H1 (cell line): ENCODE data around the gene RBFOX1. TPM values are rescaled to one million over a fixed set of nuclear protein-coding genes. Genes with fewer than 3 reads are reported as not detected.

Experiments used
- CTCF ChIA-PET: fragments of 300-600 bp; sonication (Branson Sonifier 250); formaldehyde crosslinking; loops from one replicate; lab custom pipeline; 2021; ENCODE audit not compliant: partially characterized antibody; lab: Charles Lee
- POLR2A ChIA-PET: fragments of 300-600 bp; sonication (Branson Sonifier 250); formaldehyde crosslinking; loops from one replicate; lab custom pipeline; 2021; ENCODE audit warnings: inconsistent platforms; ENCODE audit not compliant: partially characterized antibody; lab: Charles Lee
- DNase-seq, 2 experiments: peaks; one replicate each; pipeline versions ENCODE4 v3.0.0 to v3.0.0-alpha.2; 2010 to 2022; ENCODE audit warnings: low spot score in 2 of 2, low read depth in 1 of 2, mixed read lengths in 1 of 2
- FAIRE-seq: peaks from 2 replicates; lab custom pipeline; 2011; peaks lifted over from hg19 to GRCh38; lab: Jason Lieb, UNC
- H2AFZ ChIP-seq: 2 replicates; pipeline ENCODE4 v1.8.1; 2012; ENCODE audit warnings: low read length, inconsistent platforms
- H2AK5ac ChIP-seq: 2 replicates; pipeline ENCODE4 v1.6.1; 2013; ENCODE audit warnings: low read depth, low read length
- H2BK120ac ChIP-seq: replicated peaks from 2 replicates; pipeline ENCODE3; 2013; ENCODE audit warnings: low read depth, low read length, inconsistent platforms
- H2BK12ac ChIP-seq: 2 replicates; pipeline ENCODE4 v1.6.1; 2013; ENCODE audit warnings: low read depth, low read length
- H2BK15ac ChIP-seq: 2 replicates; pipeline ENCODE4 v1.6.1; 2013; ENCODE audit warnings: low read length
- H2BK20ac ChIP-seq: 2 replicates; pipeline ENCODE4 v1.6.1; 2013; ENCODE audit warnings: low read length
- H2BK5ac ChIP-seq: 2 replicates; pipeline ENCODE4 v1.6.1; 2013; ENCODE audit warnings: low read depth, low read length
- H3K14ac ChIP-seq: 2 replicates; pipeline ENCODE4 v1.6.1; 2013; ENCODE audit warnings: inconsistent platforms; ENCODE audit not compliant: insufficient read length
- H3K18ac ChIP-seq: 2 replicates; pipeline ENCODE4 v1.6.1; 2013; ENCODE audit warnings: low read length; ENCODE audit errors: extremely low read depth
- H3K23ac ChIP-seq: 2 replicates; pipeline ENCODE4 v1.6.1; 2013; ENCODE audit warnings: inconsistent platforms; ENCODE audit not compliant: insufficient read length
- H3K23me2 ChIP-seq: 2 replicates; pipeline ENCODE4 v1.6.1; 2013; ENCODE audit warnings: low read depth, low read length
- H3K27ac ChIP-seq: 2 replicates; pipeline ENCODE4 v1.6.1; 2011; ENCODE audit warnings: low read depth, low read length, inconsistent platforms
- H3K27me3 ChIP-seq, 4 experiments: replicated peaks in 1 of 4; 1 replicate in 1 of 4; 2 replicates in 3 of 4; pipeline versions ENCODE4 v1.6.1 to v1.8.1; 2011 to 2013; ENCODE audit warnings: low read length in 3 of 4, mild to moderate bottlenecking in 3 of 4, inconsistent platforms in 2 of 4, mixed read lengths in 2 of 4, moderate library complexity in 1 of 4; ENCODE audit not compliant: control insufficient read depth in 3 of 4, insufficient read depth in 3 of 4; ENCODE audit errors: extremely low read depth in 1 of 4
- H3K36me3 ChIP-seq, 4 experiments: 2 replicates each; pipeline versions ENCODE4 v1.6.1 to v1.8.1; 2011 to 2013; ENCODE audit warnings: mild to moderate bottlenecking in 4 of 4, low read length in 3 of 4, moderate library complexity in 2 of 4, control low read depth in 1 of 4, inconsistent platforms in 1 of 4; ENCODE audit not compliant: insufficient read depth in 4 of 4, control insufficient read depth in 2 of 4
- H3K4ac ChIP-seq: replicated peaks from 2 replicates; pipeline ENCODE3; 2013; ENCODE audit warnings: low read length, low read depth, mixed read lengths, inconsistent platforms; ENCODE audit not compliant: insufficient read length
- H3K4me1 ChIP-seq, 4 experiments: replicated peaks in 1 of 4; 1 replicate in 1 of 4; 2 replicates in 3 of 4; pipeline versions ENCODE4 v1.6.1 to v1.8.1; 2011 to 2013; ENCODE audit warnings: low read length in 3 of 4, inconsistent platforms in 2 of 4, mixed read lengths in 1 of 4; ENCODE audit not compliant: insufficient read depth in 4 of 4, control insufficient read depth in 3 of 4
- H3K4me2 ChIP-seq, 2 experiments: 2 replicates each; pipeline versions ENCODE4 v1.6.1 to v1.8.1; 2011 to 2013; ENCODE audit warnings: low read depth in 2 of 2, low read length in 2 of 2, control low read depth in 1 of 2, inconsistent platforms in 1 of 2, mild to moderate bottlenecking in 1 of 2; ENCODE audit not compliant: insufficient read depth in 1 of 2
- H3K4me3 ChIP-seq, 4 experiments: fragments of 200-600, 300-600 bp in 1 of 4; sonication (generic), shearing (Covaris generic), sonication (Bioruptor Twin) in 1 of 4; 2 replicates each; pipeline versions ENCODE4 v1.5.1 to v1.8.1; 2011 to 2016; ENCODE audit warnings: low read length in 4 of 4, low read depth in 3 of 4, control low read depth in 2 of 4, inconsistent platforms in 2 of 4, mild to moderate bottlenecking in 2 of 4, mixed read lengths in 1 of 4, moderate library complexity in 1 of 4; ENCODE audit not compliant: insufficient read depth in 2 of 4; ENCODE audit errors: extremely low read depth in 1 of 4
- H3K56ac ChIP-seq: replicated peaks from 2 replicates; pipeline ENCODE3; 2013; ENCODE audit warnings: low read depth, mild to moderate bottlenecking, mixed read lengths, low read length, inconsistent platforms; ENCODE audit not compliant: insufficient read length
- H3K79me1 ChIP-seq: 2 replicates; pipeline ENCODE4 v1.6.1; 2013; ENCODE audit warnings: low read depth, low read length, control low read depth
- H3K79me2 ChIP-seq, 2 experiments: 2 replicates each; pipeline versions ENCODE4 v1.6.1 to v1.8.1; 2012 to 2013; ENCODE audit warnings: low read length in 2 of 2, mild to moderate bottlenecking in 2 of 2, inconsistent platforms in 1 of 2; ENCODE audit not compliant: insufficient read depth in 2 of 2, control insufficient read depth in 1 of 2
- H3K9ac ChIP-seq, 4 experiments: replicated peaks in 1 of 4; 1 replicate in 1 of 4; 2 replicates in 3 of 4; pipeline versions ENCODE4 v1.6.1 to v1.8.1; 2011 to 2013; ENCODE audit warnings: low read depth in 3 of 4, low read length in 3 of 4, control low read depth in 2 of 4, mild to moderate bottlenecking in 2 of 4, moderate library complexity in 2 of 4, inconsistent platforms in 1 of 4; ENCODE audit errors: extremely low read depth in 1 of 4
- H3K9me3 ChIP-seq, 2 experiments: 2 replicates each; pipeline versions ENCODE4 v1.6.1 to v1.8.1; 2012 to 2013; ENCODE audit warnings: mild to moderate bottlenecking in 2 of 2, moderate library complexity in 2 of 2, control low read depth in 1 of 2, inconsistent platforms in 1 of 2, low read depth in 1 of 2, low read length in 1 of 2, mixed read lengths in 1 of 2; ENCODE audit not compliant: insufficient read depth in 2 of 2
- H4K20me1 ChIP-seq, 2 experiments: replicated peaks in 1 of 2; 2 replicates each; pipeline versions ENCODE3 to v1.8.1; 2011 to 2013; ENCODE audit warnings: inconsistent platforms in 2 of 2, low read length in 2 of 2, mild to moderate bottlenecking in 1 of 2; ENCODE audit not compliant: insufficient read depth in 2 of 2, control insufficient read depth in 1 of 2
- H4K5ac ChIP-seq: 2 replicates; pipeline ENCODE4 v1.6.1; 2013; ENCODE audit warnings: low read length, low read depth, mixed read lengths, inconsistent platforms; ENCODE audit not compliant: insufficient read length
- H4K8ac ChIP-seq: 2 replicates; pipeline ENCODE4 v1.8.0; 2013; ENCODE audit warnings: mild to moderate bottlenecking, moderate library complexity, low read length, inconsistent platforms; ENCODE audit not compliant: insufficient read depth; ENCODE audit errors: extremely low read depth
- H4K91ac ChIP-seq: replicated peaks from 2 replicates; pipeline ENCODE3; 2013; ENCODE audit warnings: low read length, mixed read lengths, inconsistent platforms; ENCODE audit not compliant: insufficient read length
- BRCA1 ChIP-seq: IDR thresholded peaks from 2 replicates; pipeline ENCODE4 v1.6.1; 2012; ENCODE audit warnings: low read depth, low read length, improper control_type of control experiment
- CBX8 ChIP-seq: fragments of 300-800, 300-1000 bp; sonication (generic); IDR thresholded peaks from 2 replicates; pipeline ENCODE4 v1.7.1; 2016; ENCODE audit warnings: low read depth, low read length, borderline replicate concordance
- CEBPB ChIP-seq: IDR thresholded peaks from 2 replicates; pipeline ENCODE4 v1.6.1; 2012; ENCODE audit warnings: low read depth, low read length
- EP300 ChIP-seq, 2 experiments: IDR thresholded peaks; 1 replicate in 1 of 2; 2 replicates in 1 of 2; pipeline ENCODE4 v1.6.1; 2011 to 2012; ENCODE audit warnings: low read depth in 2 of 2, low read length in 2 of 2, mild to moderate bottlenecking in 2 of 2, borderline replicate concordance in 1 of 2, inconsistent platforms in 1 of 2, moderate library complexity in 1 of 2
- GABPA ChIP-seq: IDR thresholded peaks from 2 replicates; pipeline ENCODE4 v1.6.1; 2011; ENCODE audit warnings: mild to moderate bottlenecking, low read length, moderate library complexity, borderline replicate concordance; ENCODE audit not compliant: insufficient read depth
- MAFK ChIP-seq: IDR thresholded peaks from 2 replicates; pipeline ENCODE4 v1.6.1; 2012; ENCODE audit warnings: low read depth, mild to moderate bottlenecking, improper control_type of control experiment, low read length
- MAX ChIP-seq: IDR thresholded peaks from 2 replicates; pipeline ENCODE4 v1.6.1; 2012; ENCODE audit warnings: inconsistent platforms
- NRF1 ChIP-seq: IDR thresholded peaks from 2 replicates; pipeline ENCODE4 v1.6.1; 2011; ENCODE audit warnings: mild to moderate bottlenecking, low read depth, low read length, improper control_type of control experiment
- POLR2AphosphoS5 ChIP-seq: IDR thresholded peaks from 2 replicates; pipeline ENCODE4 v1.6.1; 2011; ENCODE audit warnings: low read depth, low read length
- POU5F1 ChIP-seq: IDR thresholded peaks from 2 replicates; pipeline ENCODE4 v1.6.1; 2011; ENCODE audit warnings: low read depth, mild to moderate bottlenecking, low read length, moderate library complexity
- SIN3A ChIP-seq, 2 experiments: IDR thresholded peaks in 1 of 2; conservative IDR thresholded peaks in 1 of 2; 2 replicates each; pipeline ENCODE4 v1.6.1; 2011 to 2012; ENCODE audit warnings: low read length in 2 of 2, improper control_type of control experiment in 1 of 2, low read depth in 1 of 2, mild to moderate bottlenecking in 1 of 2
- SIRT6 ChIP-seq: IDR thresholded peaks from one replicate; pipeline ENCODE4 v1.7.1; 2012; ENCODE audit warnings: low read length, inconsistent platforms
- SRF ChIP-seq: IDR thresholded peaks from 2 replicates; pipeline ENCODE4 v1.6.1; 2011; ENCODE audit warnings: mild to moderate bottlenecking, low read depth, low read length, moderate library complexity
- WGBS, 2 experiments: shearing (Covaris generic) in 1 of 2; methylation state at CpG; one replicate each; pipeline versions ENCODE4 v1.1.6 to v1.1.7; 2013 to 2015; ENCODE audit warnings: low lambda C conversion rate in 2 of 2, mixed read lengths in 2 of 2, inconsistent platforms in 1 of 2, low coverage in 1 of 2, missing lambda C conversion rate in 1 of 2; ENCODE audit not compliant: insufficient replicate concordance in 2 of 2, insufficient coverage in 1 of 2, insufficient read length in 1 of 2; ENCODE audit errors: extremely low coverage in 1 of 2, missing lambda C conversion rate in 1 of 2; 5-methylcytosine and 5-hydroxymethylcytosine counted together
- polyA plus RNA-seq, 7 experiments: library from polyadenylated mRNA; depleted of rRNA in 3 of 7; stranded (reverse) in 5 of 7; unstranded in 2 of 7; fragments of >200 nt in 5 of 7; fragments of 200-250 nt in 2 of 7; gene quantifications; 1 replicate in 5 of 7; 2 replicates in 1 of 7; 4 replicates in 1 of 7; pipeline versions ENCODE4 v1.2.1 to v1.2.3, GENCODE V29; 2011 to 2013; ENCODE audit warnings: missing spikeins in 2 of 7, mixed read lengths in 2 of 7
- total RNA-seq: library from RNA; stranded (reverse); fragmentation: NEBNext Ultra II Directional; extraction: Animal tissue kit (Norgen Biotek cat#: 25700); gene quantifications from 2 replicates; pipeline ENCODE4 v1.2.1, GENCODE V29; 2021

RBFOX1 gene
- total and polyA plus RNA-seq, 2 of the 8 experiments (the other 6 are each of a cell fraction or from before 2014, with no cell fraction given): 1.7 to 2.8 TPM

- WGBS, 2 experiments: 61% methylated on average over 3 of the region's 3 CpGs; no CpG with 5 or more reads in 1 of the 2 experiments
- no peak for TF ChIP-seq CBX8
- no peak for TF ChIP-seq EP300 (IDR thresholded peaks at IDR 0.05; ENCODE audit: borderline replicate concordance in 1 of 2, low read depth in 2 of 2, low read length in 2 of 2)
- no peak for TF ChIP-seq CEBPB
- TF ChIP-seq POU5F1: no peak
- TF ChIP-seq MAX: no peak
- no peak for TF ChIP-seq SIRT6
- no peak for TF ChIP-seq SIN3A (conservative IDR thresholded peaks at IDR 0.05 in 1 of 2, IDR thresholded peaks at IDR 0.05 in 1 of 2; ENCODE audit: low read depth in 1 of 2, low read length in 2 of 2)
- TF ChIP-seq POLR2AphosphoS5: no peak
- TF ChIP-seq BRCA1: no peak
- TF ChIP-seq GABPA: no peak
- no peak for TF ChIP-seq SRF
- TF ChIP-seq MAFK: no peak
- TF ChIP-seq NRF1: no peak
- H3K27me3 ChIP-seq: no peaks in the 10 kb centered on the region
These were observed 179.9 kb downstream of the RBFOX1 start for GRCh38 chr16:7512503-7512902.

More at GRCh38 chr16:7512503-7512902, 179.9 kb downstream of the RBFOX1 start:
- no peak overlapping the region for H2BK12ac ChIP-seq
- H2BK15ac ChIP-seq: no peak overlapping the region
- no peak overlapping the region for H3K4me2 ChIP-seq
- H3K9me3 ChIP-seq: peaks cover 0 to 3% of the 10 kb centered on the region in 2 experiments; a peak in 1 of 4 replicates
- no peaks in the 10 kb centered on the region for H3K79me1 ChIP-seq
- peaks cover 2 to 11% (median 4%) of the 10 kb centered on the region in 4 experiments; a peak in 6 of 7 replicates for H3K4me1 ChIP-seq
- no peak overlapping the region for H4K91ac ChIP-seq
- H4K5ac ChIP-seq: no peak overlapping the region
- H2AFZ ChIP-seq: no peak overlapping the region
- POLR2A ChIA-PET: no interaction called here
- H3K27ac ChIP-seq: no peak overlapping the region
- DNase-seq: no peak
- CTCF ChIA-PET: interaction anchor here (0.8 kb wide), 1 partner anchor 310 kb away, joined by 3 read pairs; no protein-coding TSS in a partner anchor
- no peak overlapping the region for H3K4ac ChIP-seq
- H4K20me1 ChIP-seq: no peaks in the 10 kb centered on the region
- H3K4me3 ChIP-seq: no peak overlapping the region
- H3K56ac ChIP-seq: no peak overlapping the region
- no peak overlapping the region for H3K9ac ChIP-seq
- no peak overlapping the region for H2BK5ac ChIP-seq
- H2BK20ac ChIP-seq: no peak overlapping the region
- no peak overlapping the region for H2AK5ac ChIP-seq
- FAIRE-seq: no peak
- no peaks in the 10 kb centered on the region for H3K36me3 ChIP-seq
- no peaks in the 10 kb centered on the region for H3K79me2 ChIP-seq
- no peak overlapping the region for H3K23ac ChIP-seq
- no peak overlapping the region for H3K18ac ChIP-seq
- no peak overlapping the region for H4K8ac ChIP-seq
- no peak overlapping the region for H3K14ac ChIP-seq
- no peaks in the 10 kb centered on the region; the same call in 1 of the 2 replicates for H3K23me2 ChIP-seq
- H2BK120ac ChIP-seq: no peak overlapping the region
